GM19351 (cell line): ENCODE measurements around the gene DMD.
"Not testable (repeated sequence)": the region's sequence is repeated elsewhere in the genome, so short reads cannot be mapped to it uniquely, and the experiment has no call there.

Experiments used
- ATAC-seq: cut with Tn5 transposase; IDR thresholded peaks from one replicate; pipeline ENCODE4 v1.9.1; 2021; ENCODE audit warnings: mild to moderate bottlenecking, moderate library complexity; ENCODE audit not compliant: unreplicated experiment

DMD gene

DNA sequence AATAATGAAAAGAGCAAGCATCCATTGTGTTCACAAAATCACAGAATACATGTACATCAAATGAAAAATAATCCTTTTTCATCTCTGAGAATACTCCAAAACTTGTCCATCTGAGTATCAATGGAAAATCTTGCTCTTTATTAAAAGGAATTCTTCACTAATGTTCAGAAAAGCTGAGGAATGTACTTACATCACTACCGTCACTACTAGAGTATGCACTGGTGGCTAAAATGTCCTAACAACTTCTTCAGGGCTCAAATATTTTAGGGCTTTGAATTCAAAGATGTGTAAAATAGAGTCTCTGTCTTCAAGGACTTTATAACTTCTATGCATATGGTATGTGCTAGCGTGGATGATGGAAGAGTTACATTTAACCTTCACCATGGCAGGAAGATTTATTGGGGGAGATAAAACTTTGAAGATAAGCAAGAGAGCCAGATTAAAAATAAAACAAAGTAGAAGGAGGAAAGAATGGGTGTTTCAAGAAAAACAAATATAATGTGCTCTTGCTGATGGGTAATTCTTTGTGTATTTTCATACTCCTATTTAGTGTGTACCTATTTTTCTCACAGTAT, 55.1 kb downstream of the DMD start:
- no peak for ATAC-seq

DNA sequence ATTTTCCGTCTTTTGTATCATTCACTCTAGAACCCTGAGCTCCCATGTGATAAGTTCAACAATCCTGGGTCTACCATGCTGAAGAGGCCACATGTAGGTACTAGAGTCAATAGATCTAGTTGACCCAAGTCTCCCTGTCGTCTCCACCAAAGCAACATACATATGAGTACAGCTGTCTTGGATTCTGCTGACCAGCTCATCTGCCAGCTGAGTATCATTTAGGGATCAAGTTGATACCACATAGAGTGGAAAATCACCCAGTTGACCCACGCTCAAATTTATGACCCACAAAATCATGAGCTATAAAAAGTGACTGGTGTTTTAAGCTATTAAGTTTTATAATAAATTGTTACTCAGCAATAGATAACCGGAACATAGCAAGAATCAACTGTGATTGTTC, 61.8 kb downstream of the DMD start:
- no peak for ATAC-seq

DNA sequence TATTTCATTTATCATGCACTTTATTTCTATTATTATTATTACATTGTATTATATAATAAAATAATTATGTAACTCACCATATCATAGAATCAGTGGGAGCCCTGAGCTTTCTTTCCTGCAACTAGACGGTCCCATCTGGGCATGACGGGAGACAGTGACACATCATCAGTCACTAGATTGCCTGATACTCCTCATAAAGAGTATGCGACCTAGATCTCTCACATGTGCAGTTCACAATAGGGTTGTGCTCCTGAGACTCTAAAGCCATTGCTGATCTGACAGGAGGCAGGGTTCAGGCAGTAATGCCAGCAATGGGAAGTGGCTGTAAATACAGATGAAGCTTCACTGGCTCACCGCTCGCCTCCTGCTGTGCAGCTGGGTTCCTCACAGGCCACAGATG, 62.3 kb downstream of the DMD start:
- no peak for ATAC-seq

DNA sequence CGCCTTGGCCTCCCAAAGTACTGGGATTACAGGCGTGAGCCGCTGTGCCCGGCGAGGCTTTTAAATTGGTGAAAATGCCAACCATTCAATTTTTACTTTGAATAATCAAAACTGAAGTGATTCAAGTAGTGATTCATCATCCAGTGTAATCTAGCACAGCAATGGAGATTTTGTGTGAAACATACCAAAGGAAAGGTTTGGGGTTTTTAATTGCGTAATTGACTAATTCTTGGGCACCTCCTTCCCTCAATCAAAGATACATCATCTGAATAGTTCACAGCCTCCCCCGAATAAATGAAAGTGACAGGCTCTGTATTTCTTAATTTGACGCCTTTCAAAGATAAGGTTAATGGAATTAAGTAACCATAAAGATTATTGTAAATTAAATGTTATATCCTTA, 69.0 kb downstream of the DMD start:
- no peak for ATAC-seq

DNA sequence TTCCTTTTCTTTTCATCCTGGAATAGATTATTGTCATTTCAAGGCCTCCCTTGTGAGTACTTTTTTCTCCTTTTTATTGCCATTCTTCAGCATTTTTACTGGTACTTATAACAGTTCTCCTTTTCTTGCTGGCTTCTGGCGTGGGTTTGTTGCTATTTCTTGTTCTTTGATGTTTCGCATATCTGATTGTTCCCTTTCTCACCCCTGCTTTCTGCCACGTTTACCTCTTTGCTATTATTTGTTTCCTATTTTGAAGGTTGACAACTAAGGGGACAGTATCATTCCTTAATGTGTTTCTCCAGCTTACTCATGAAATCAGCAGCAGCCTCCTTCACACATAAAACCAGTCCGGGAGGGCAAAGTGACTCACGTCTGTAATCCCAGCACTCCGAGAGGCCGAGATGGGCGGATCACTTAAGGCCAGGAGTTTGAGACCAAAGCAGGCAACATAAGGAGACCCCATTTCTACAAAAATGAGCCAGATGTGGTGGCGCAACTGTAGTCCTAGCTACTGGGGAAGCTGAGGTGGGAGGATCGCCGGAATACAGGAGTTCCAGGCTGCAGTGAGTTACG, 72.6 kb downstream of the DMD start:
- no peak for ATAC-seq

DNA sequence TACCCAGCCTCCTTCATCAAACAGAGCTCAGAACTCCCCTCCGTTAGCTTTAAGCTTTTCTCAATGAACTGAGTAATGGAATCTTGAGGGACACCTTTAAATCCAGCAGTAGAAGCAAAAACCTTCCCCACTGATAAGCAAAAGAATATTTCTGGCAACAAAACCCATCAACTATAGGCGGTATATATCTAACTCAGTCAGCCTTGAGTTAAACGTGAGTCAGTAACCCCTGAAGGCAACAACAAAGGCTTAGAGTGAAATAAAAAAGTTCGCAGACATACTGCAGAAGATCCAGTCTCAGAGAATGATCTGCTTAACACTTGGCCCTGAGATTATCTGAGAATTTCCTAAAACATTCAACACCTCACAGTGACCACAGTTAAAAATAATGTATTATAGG, 77.2 kb downstream of the DMD start:
- ATAC-seq = no peak

DNA sequence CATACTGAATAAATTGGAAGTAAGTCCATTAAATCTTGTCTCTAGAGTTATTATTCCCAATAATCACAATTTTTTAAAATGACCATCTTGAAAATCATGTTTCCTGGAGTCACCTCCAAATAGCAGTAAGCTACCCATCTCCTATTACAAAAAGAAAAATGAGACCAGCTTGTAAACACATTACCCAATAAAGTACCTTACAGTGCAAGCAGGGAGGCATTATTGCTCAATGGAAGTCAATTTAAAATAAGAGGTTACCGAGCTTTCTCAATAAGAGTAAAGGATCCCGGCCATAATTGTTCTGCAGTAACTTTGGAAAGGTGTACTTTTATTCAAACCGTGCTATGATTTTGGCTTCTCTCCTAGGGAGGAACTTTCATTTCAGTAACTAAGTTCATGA, 78.0 kb downstream of the DMD start:
- no peak for ATAC-seq

DNA sequence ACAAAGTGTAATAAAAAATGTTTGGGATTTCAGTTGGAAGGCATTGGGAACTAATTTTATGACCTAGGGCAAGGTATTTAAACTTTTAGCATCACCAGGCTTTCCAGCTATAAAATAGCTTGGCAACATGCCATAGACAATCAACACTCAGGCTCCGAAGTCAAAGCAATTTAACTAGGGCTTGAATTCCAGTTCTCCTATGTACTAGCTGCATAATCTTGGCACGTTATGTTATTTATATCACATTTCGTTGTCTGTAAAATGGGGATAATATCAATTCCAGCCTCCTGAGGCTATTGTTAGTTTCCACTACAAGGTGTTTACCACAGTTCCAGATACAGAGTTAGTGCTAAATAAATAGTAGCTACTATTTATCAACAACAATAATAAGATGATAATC, 78.8 kb downstream of the DMD start:
- ATAC-seq = no peak

DNA sequence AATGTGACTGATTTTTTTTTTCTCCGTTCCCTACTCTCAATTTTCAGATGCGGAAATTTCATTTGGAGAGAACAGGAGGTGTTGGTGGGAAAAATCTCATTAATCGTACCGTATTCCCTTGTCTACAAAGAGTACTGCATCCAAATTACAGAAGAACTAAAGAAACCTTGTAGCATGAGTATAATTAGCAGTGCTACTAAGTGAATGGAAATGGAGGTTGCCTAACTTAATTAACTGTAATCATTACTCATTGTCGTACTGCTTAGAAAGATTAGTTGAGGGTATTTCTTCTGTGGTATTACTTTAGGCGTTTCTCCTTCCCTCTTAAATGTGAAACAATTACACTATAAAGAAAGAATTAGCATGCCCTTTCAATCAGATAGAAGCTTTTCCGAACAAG, 81.7 kb downstream of the DMD start:
- no peak for ATAC-seq

DNA sequence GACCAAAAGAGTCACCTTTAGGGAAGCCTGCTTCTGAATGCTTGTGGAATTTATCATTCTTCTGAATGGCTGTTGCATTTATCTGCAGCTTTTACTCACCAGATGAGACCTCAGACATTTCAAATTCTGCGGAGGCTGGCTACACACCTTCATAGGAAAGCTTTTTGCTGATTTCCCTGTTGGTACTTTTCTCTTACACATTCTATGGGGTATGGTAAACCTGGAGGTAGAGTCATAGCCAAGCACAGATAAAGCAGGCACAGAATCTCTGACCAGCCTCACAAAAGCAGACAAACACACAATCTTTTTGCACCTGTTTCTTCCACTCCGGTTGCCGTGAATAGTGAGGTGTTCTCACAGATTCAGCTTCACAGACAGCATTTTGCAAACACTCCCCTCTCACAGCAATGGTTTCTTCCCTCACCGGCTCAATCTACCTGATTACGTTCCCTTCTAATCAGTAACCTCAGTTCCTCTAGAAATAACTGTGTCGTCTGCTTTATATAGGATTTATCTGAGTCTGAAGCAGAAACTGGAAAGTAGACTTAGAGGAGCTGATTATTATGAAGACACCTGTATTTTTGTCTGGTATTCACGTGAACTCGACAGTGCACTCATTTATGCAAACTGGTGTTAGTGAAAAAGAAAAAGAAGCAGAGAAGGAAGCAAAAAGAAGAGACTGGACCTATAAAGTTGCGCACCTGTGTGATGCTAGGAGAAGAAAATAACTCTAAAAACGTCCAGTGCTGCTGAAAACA, 83.1 kb downstream of the DMD start:
- ATAC-seq = no peak

DNA sequence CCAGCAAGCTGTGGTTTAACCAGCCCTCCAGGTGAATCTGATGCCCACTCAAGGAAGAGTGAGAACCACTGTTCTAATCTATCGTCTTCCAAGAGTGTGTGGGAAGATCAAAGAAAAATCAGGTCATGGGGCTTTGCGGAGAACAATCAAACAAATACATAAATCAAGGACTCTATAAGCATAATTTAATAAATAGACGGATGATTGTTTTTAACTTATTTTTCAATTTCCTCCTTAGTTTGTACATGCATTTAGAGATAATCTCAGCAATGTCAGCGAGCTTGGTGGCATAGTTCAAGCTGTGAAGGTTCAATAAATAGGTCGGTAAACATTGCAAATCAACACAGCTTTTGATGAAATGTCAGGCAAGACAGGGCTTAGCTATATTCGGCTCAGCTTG, 84.9 kb downstream of the DMD start:
- no peak for ATAC-seq

DNA sequence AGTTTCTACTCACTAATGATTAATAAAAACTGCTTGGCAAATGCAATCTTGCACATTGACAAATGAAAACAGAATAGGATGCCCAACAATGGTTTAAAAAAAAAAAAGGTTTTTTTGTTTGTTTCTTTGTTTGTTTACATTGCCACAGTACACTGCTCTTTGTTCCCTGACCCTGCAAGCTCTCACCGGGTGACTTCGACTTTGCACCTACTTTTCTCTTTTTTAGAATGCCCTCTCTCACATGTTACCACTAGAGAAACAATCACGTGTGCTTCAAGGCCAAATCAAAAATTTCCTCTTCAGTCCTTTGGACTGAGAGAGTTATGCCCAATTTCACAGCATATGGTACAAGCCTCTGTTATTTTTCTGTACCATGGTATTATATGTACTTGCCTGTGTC, 101.5 kb downstream of the DMD start:
- no peak for ATAC-seq

DNA sequence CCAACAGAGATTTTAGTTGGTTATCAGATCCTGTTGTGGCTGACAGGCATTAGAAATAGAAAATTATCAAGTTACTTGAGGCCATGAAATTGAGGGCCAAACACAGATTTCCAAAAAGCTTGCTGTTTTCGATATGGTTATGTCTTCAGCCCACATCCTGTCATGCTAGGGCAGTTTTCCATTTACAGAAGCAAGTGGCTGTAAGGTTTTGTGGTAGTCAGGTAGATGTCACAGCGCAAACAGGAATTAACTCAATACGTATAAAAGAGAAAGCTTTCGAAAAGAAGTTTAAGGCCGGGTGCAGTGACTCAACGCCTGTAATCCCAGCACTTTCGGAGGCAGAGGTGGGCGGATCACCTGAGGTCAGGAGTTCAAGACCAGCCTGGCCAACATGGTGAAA, 104.6 kb downstream of the DMD start:
- no peak for ATAC-seq

DNA sequence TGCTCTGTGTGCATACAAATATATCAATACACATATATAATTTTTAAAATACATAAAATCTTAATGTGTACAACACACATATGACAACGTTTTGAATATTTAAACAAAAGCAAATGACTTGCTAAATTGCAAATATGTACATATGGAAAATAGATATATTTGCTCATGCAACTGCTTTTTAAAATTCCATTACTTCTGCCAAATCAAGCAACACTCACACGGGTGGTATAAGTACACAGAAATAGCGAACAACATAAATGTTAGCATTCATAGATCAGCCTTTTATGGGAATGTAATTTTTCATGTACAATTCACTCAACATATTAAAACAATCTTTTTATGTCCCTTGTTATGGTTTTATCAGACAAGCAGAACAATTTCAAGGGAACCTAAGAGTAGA, 116.3 kb downstream of the DMD start:
- no peak for ATAC-seq

DNA sequence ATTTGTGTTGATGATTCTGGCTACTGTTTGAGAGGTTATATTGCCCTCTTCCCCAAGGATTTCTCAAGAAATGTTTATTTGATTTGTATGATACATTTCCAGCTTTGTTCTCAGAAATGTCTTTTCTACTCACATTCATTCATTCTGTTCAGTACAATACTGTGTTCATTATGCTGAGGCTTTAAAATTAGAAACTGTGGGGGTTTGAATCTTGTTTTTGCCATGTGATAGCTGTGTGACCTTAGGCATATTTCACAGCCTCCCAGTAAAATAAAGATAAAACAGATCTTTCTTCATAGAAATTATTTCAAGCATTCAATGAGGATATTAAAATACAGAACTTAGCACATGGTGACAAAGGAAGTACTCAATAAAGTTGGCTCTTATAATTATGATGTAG, 123.9 kb downstream of the DMD start:
- no peak for ATAC-seq

DNA sequence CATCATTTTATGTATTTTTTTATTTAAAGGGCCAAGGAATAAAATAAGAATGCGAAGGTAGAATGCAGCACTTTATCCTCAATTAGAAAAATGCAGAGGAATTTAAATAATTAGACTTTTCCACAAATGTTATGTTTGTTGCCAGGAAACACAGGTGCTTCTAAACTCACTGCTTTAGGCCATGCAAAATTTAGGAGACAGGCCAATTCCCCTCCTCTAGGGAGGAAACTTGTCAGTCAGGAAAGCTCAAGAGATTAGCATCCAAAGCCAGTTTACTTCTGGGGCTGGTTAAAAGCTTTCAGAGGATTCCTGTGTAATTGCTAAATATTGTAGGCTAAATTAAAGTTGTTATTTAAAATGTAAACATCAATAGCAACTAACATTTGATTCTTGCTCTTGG, 124.5 kb downstream of the DMD start:
- ATAC-seq = no peak

DNA sequence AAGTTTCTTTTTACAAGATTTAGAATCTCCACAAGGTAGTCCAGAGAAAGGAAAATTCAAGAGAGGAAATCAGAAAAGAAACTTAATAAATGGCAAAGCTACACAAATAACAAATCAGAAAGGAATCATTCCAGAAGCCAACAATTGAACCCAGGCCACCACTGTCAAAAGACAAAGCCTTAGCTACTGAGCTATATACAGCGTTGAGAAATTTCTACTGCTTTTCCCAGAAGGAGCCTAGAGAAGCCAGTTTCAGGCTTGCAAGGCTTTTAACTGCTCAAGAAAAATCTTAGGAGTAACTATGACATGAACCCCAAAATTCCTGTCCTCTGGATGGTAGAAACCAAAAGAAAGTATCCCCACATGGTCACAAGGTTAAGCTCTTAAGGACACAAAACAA, 129.0 kb downstream of the DMD start:
- ATAC-seq = no peak

DNA sequence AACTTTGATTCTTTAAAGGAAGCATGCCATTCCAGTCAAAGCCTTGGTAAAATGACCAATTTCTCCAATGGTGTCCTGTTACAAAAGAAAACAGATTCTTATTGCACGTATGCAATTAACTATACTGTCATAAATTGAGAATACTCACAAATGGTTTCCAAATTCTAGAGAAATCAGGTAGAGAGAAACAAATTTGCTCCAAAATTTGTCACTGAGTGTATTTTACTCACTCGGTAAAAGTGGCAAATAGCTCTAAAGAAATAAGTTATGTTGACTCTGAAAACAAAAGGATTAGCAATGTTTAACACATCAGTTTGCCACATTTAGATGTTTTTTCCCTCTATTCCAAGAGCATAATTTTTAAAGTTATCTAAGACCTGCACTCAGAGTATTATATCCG, 133.1 kb downstream of the DMD start:
- no peak for ATAC-seq

DNA sequence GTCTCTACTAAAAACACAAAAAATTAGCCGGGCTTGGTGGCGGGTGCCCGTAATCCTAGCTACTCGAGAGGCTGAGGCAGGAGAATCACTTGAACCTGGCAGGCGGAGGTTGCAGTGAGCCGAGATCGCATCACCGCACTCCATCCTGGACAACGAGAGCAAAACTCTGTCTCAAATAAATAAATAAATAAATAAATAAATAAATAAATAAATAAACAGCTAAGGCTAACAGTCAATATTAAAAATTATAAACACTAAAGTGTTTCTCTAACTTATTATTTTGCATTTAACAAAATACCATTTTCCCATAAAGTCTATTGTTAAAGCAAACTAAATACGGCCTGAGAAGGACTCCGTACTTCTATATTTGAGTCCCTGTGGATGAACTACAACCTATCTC, 137.7 kb downstream of the DMD start:
- ATAC-seq = not testable (repeated sequence)

DNA sequence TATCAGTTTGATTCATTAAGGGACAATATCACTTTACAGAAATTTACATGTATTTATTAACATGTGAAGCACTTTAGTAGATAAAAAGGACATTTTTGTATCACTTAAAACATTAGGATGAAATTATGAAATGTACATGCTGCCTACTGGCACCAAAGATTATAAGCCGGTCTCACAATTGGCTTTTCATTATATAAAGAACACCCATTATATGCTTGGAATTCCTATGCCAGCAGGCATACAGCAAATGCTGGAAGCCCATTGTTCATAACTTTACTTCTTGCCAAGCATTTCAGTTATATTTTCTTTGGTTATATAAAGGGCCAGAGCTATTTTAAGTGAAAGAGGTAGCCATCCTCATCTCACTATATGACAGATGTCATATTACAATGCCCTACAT, 145.9 kb downstream of the DMD start:
- ATAC-seq = no peak

DNA sequence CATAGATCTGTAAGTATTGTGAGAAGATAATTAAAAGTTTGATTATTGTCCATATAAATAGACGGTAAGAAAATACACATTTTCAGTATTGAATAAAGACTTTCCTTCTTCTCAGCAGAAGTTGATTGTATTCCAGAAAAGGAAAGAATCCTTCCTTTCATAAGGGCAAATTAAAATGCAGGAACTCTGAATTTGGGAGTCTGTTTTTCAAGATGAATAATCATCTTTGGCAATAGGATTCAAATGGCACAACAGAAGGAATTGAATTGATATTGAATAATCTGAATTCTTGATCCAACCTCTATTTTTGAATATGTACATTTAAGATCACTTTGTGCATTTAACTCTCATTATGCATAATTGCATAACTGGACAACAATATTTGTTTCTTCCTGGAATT, 149.3 kb downstream of the DMD start:
- no peak for ATAC-seq

DNA sequence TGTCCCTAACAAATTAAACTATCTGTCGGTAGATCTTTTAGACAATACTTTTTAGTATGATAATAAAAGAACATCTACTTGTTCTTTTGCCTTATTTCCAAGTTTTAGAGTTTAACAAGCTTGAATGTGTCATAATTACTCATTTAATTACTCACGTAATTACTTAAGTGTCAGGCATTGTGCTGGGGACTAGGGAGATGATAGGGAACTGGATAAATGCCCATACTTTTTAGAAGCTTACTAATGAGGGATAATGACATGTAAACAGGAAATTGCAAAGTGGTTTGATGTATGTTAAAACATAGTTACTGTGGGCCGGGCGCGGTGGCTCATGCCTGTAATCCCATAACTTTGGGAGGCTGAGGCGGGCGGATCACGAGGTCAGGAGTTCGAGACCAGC, 158.3 kb downstream of the DMD start:
- ATAC-seq = no peak

DNA sequence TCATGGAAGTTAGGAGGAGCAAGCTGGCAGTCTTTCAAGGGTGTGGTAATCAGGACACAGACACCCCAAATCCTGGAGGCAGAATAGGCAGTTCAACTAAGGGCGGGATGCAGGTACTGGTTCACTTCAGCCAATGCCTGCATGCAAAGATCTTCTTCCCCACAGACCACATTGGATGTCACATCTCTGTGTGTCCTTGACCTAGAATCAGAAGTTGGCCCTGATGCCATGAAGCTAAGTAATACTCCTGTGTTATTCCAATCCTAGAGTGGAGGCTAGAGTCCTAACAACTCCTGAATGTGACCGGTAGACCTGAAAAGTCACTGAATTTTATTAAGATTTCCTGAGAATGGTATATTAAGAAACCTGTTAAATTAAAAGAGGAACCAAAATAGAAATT, 165.5 kb downstream of the DMD start:
- no peak for ATAC-seq
